K562 (cell line): ENCODE data around the gene EHBP1. TPM values are rescaled to one million over a fixed set of nuclear protein-coding genes. Genes with fewer than 3 reads are reported as not detected.

Experiments used
- CTCF ChIP-seq, 3 experiments: IDR thresholded peaks in 2 of 3; conservative IDR thresholded peaks in 1 of 3; 2 replicates each; pipeline ENCODE4 v1.5.1; 2011 to 2012; ENCODE audit warnings: low read length in 3 of 3, mild to moderate bottlenecking in 3 of 3, control low read depth in 2 of 3, improper control_type of control experiment in 1 of 3, inconsistent platforms in 1 of 3, low read depth in 1 of 3, mixed read lengths in 1 of 3, moderate library complexity in 1 of 3; ENCODE audit not compliant: insufficient read depth in 2 of 3
- MTA3 ChIP-seq: fragments of 450-650 bp; formaldehyde crosslinking; IDR thresholded peaks from 2 replicates; pipeline ENCODE4 v1.6.1; 2017; ENCODE audit warnings: mild to moderate bottlenecking, borderline replicate concordance
- MYBL2 ChIP-seq, 2 experiments: fragments of 450-650 bp in 1 of 2; sonication (generic) in 1 of 2; formaldehyde crosslinking in 1 of 2; IDR thresholded peaks; 2 replicates each; pipeline versions ENCODE4 v1.6.1 to v1.8.1; 2017 to 2022; ENCODE audit warnings: borderline replicate concordance in 1 of 2, inconsistent platforms in 1 of 2, low read depth in 1 of 2, mild to moderate bottlenecking in 1 of 2, missing genetic modification reagents in 1 of 2, moderate library complexity in 1 of 2
- TOE1 ChIP-seq, 2 experiments: fragments of 450-650 bp in 1 of 2; sonication (generic) in 1 of 2; formaldehyde crosslinking in 1 of 2; IDR thresholded peaks; 2 replicates each; pipeline versions ENCODE4 v1.7.1 to v1.8.0; 2016 to 2022; ENCODE audit warnings: borderline replicate concordance in 2 of 2, mild to moderate bottlenecking in 2 of 2, antibody characterized with exemption in 1 of 2, inconsistent platforms in 1 of 2, low read depth in 1 of 2, missing genetic modification reagents in 1 of 2, moderate library complexity in 1 of 2
- polyA plus RNA-seq, 8 experiments: library from polyadenylated mRNA; depleted of rRNA in 4 of 8; stranded (reverse) in 5 of 8; unstranded in 3 of 8; fragments of >200 nt; fragmentation: Nextera tagmentation in 2 of 8; fragmentation: Illumina TruSeq in 1 of 8; extraction: Ambion mirVana in 2 of 8; extraction: Trizol in 1 of 8; gene quantifications; 2 replicates each; pipeline versions ENCODE4 v1.2.1 to v1.2.3, GENCODE V29; 2011 to 2014; ENCODE audit warnings: inconsistent platforms in 1 of 8, missing spikeins in 1 of 8
- total RNA-seq, 7 experiments: library from RNA; depleted of rRNA in 6 of 7; stranded (reverse); fragments of >200 nt in 6 of 7; fragmentation: Illumina TruSeq in 2 of 7; extraction: Trizol in 2 of 7; gene quantifications; 2 replicates each; pipeline versions ENCODE4 v1.2.1 to v1.2.3, GENCODE V29; 2011 to 2021; ENCODE audit warnings: low replicate concordance in 1 of 7
- TF ChIP-seq, protein P1 (sequence below): fragments of 450-650 bp; IDR thresholded peaks from 2 replicates; pipeline ENCODE4 v1.6.1; 2016; ENCODE audit warnings: borderline replicate concordance
- TF ChIP-seq, protein P2 (sequence below): sonication (generic); formaldehyde crosslinking; IDR thresholded peaks from 2 replicates; pipeline ENCODE4 v1.8.1; 2023; ENCODE audit warnings: missing genetic modification reagents, mild to moderate bottlenecking, borderline replicate concordance
- TF ChIP-seq, protein P3 (sequence below): fragments of 150-350 bp; IDR thresholded peaks from 2 replicates; pipeline ENCODE4 v1.6.1; 2014; ENCODE audit warnings: low read depth, mild to moderate bottlenecking, low read length, borderline replicate concordance
- TF ChIP-seq, protein P4 (sequence below): sonication (generic); formaldehyde crosslinking; IDR thresholded peaks from 2 replicates; pipeline ENCODE4 v1.8.0; 2023; ENCODE audit warnings: mild to moderate bottlenecking, missing genetic modification reagents

Gene EHBP1
- total and polyA plus RNA-seq, 9 of the 15 experiments (the other 6 are each of a cell fraction or from before 2014, with no cell fraction given), result 8.9 to 26.6 (median 19.3) TPM

DNA sequence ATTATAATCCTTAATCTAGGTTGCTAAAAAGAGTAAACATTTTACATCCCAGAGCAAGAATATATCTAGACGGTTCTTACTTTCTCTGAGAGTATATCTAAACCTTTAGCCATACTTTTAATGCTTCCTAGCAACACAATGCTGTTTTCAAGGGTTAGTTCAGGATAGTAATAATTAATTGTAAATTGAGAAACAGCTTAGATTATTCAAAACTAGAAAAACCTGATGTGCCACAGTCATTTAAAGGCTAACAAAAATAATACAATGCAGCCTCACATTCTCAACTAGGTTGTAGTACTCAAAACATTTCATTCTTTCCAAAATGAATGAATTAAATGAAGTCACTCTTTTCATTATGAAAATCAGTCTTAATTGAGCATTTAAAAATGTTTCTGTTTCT lies 241.9 kb downstream of the EHBP1 start (continued):
- TF ChIP-seq, protein P1, sequence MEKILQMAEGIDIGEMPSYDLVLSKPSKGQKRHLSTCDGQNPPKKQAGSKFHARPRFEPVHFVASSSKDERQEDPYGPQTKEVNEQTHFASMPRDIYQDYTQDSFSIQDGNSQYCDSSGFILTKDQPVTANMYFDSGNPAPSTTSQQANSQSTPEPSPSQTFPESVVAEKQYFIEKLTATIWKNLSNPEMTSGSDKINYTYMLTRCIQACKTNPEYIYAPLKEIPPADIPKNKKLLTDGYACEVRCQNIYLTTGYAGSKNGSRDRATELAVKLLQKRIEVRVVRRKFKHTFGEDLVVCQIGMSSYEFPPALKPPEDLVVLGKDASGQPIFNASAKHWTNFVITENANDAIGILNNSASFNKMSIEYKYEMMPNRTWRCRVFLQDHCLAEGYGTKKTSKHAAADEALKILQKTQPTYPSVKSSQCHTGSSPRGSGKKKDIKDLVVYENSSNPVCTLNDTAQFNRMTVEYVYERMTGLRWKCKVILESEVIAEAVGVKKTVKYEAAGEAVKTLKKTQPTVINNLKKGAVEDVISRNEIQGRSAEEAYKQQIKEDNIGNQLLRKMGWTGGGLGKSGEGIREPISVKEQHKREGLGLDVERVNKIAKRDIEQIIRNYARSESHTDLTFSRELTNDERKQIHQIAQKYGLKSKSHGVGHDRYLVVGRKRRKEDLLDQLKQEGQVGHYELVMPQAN, result no peak
- TF ChIP-seq TOE1 (IDR thresholded peaks at IDR 0.05; ENCODE audit: borderline replicate concordance) (no peak), TOE1 (CRISPR knock-in tag; IDR thresholded peaks at IDR 0.05; ENCODE audit: borderline replicate concordance, low read depth) (no peak), MTA3 (no peak), CTCF (IDR thresholded peaks at IDR 0.05 in 2 of 3, conservative IDR thresholded peaks at IDR 0.05 in 1 of 3; ENCODE audit: insufficient read depth in 2 of 3, low read depth in 1 of 3, low read length in 3 of 3) (no peak), MYBL2 (IDR thresholded peaks at IDR 0.05; ENCODE audit: low read depth) (no peak), MYBL2 (CRISPR knock-in tag; IDR thresholded peaks at IDR 0.05; ENCODE audit: borderline replicate concordance) (no peak)
- TF ChIP-seq, protein P2, sequence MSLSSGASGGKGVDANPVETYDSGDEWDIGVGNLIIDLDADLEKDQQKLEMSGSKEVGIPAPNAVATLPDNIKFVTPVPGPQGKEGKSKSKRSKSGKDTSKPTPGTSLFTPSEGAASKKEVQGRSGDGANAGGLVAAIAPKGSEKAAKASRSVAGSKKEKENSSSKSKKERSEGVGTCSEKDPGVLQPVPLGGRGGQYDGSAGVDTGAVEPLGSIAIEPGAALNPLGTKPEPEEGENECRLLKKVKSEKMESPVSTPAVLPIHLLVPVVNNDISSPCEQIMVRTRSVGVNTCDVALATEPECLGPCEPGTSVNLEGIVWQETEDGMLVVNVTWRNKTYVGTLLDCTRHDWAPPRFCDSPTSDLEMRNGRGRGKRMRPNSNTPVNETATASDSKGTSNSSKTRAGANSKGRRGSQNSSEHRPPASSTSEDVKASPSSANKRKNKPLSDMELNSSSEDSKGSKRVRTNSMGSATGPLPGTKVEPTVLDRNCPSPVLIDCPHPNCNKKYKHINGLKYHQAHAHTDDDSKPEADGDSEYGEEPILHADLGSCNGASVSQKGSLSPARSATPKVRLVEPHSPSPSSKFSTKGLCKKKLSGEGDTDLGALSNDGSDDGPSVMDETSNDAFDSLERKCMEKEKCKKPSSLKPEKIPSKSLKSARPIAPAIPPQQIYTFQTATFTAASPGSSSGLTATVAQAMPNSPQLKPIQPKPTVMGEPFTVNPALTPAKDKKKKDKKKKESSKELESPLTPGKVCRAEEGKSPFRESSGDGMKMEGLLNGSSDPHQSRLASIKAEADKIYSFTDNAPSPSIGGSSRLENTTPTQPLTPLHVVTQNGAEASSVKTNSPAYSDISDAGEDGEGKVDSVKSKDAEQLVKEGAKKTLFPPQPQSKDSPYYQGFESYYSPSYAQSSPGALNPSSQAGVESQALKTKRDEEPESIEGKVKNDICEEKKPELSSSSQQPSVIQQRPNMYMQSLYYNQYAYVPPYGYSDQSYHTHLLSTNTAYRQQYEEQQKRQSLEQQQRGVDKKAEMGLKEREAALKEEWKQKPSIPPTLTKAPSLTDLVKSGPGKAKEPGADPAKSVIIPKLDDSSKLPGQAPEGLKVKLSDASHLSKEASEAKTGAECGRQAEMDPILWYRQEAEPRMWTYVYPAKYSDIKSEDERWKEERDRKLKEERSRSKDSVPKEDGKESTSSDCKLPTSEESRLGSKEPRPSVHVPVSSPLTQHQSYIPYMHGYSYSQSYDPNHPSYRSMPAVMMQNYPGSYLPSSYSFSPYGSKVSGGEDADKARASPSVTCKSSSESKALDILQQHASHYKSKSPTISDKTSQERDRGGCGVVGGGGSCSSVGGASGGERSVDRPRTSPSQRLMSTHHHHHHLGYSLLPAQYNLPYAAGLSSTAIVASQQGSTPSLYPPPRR, result no peak
- TF ChIP-seq, protein P3, sequence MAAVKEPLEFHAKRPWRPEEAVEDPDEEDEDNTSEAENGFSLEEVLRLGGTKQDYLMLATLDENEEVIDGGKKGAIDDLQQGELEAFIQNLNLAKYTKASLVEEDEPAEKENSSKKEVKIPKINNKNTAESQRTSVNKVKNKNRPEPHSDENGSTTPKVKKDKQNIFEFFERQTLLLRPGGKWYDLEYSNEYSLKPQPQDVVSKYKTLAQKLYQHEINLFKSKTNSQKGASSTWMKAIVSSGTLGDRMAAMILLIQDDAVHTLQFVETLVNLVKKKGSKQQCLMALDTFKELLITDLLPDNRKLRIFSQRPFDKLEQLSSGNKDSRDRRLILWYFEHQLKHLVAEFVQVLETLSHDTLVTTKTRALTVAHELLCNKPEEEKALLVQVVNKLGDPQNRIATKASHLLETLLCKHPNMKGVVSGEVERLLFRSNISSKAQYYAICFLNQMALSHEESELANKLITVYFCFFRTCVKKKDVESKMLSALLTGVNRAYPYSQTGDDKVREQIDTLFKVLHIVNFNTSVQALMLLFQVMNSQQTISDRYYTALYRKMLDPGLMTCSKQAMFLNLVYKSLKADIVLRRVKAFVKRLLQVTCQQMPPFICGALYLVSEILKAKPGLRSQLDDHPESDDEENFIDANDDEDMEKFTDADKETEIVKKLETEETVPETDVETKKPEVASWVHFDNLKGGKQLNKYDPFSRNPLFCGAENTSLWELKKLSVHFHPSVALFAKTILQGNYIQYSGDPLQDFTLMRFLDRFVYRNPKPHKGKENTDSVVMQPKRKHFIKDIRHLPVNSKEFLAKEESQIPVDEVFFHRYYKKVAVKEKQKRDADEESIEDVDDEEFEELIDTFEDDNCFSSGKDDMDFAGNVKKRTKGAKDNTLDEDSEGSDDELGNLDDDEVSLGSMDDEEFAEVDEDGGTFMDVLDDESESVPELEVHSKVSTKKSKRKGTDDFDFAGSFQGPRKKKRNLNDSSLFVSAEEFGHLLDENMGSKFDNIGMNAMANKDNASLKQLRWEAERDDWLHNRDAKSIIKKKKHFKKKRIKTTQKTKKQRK, result no peak
- TF ChIP-seq, protein P4, sequence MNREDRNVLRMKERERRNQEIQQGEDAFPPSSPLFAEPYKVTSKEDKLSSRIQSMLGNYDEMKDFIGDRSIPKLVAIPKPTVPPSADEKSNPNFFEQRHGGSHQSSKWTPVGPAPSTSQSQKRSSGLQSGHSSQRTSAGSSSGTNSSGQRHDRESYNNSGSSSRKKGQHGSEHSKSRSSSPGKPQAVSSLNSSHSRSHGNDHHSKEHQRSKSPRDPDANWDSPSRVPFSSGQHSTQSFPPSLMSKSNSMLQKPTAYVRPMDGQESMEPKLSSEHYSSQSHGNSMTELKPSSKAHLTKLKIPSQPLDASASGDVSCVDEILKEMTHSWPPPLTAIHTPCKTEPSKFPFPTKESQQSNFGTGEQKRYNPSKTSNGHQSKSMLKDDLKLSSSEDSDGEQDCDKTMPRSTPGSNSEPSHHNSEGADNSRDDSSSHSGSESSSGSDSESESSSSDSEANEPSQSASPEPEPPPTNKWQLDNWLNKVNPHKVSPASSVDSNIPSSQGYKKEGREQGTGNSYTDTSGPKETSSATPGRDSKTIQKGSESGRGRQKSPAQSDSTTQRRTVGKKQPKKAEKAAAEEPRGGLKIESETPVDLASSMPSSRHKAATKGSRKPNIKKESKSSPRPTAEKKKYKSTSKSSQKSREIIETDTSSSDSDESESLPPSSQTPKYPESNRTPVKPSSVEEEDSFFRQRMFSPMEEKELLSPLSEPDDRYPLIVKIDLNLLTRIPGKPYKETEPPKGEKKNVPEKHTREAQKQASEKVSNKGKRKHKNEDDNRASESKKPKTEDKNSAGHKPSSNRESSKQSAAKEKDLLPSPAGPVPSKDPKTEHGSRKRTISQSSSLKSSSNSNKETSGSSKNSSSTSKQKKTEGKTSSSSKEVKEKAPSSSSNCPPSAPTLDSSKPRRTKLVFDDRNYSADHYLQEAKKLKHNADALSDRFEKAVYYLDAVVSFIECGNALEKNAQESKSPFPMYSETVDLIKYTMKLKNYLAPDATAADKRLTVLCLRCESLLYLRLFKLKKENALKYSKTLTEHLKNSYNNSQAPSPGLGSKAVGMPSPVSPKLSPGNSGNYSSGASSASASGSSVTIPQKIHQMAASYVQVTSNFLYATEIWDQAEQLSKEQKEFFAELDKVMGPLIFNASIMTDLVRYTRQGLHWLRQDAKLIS (CRISPR knock-in tag), result no peak
